K562 (cell line): ENCODE data around the gene AJUBA. TPM values are rescaled to one million over a fixed set of nuclear protein-coding genes. Genes with fewer than 3 reads are reported as not detected.

Experiments used
- FOXP4 ChIP-seq: sonication (generic); formaldehyde crosslinking; IDR thresholded peaks from 2 replicates; pipeline ENCODE4 v1.8.0; 2022; ENCODE audit warnings: mild to moderate bottlenecking, missing genetic modification reagents, borderline replicate concordance
- GABPA ChIP-seq: fragments of 200-800 bp; sonication (Bioruptor generic); conservative IDR thresholded peaks from 2 replicates; pipeline ENCODE4 v1.6.1; 2016; ENCODE audit warnings: low read depth, missing genetic modification characterization, missing compliant biosample characterization
- PBX2 ChIP-seq, 2 experiments: IDR thresholded peaks in 1 of 2; conservative IDR thresholded peaks in 1 of 2; 2 replicates each; pipeline ENCODE4 v1.6.1; 2016; ENCODE audit warnings: low read depth in 2 of 2, mild to moderate bottlenecking in 1 of 2, missing compliant biosample characterization in 1 of 2, missing genetic modification characterization in 1 of 2, moderate library complexity in 1 of 2
- PTTG1 ChIP-seq: fragments of 450-650 bp; IDR thresholded peaks from 2 replicates; pipeline ENCODE4 v1.6.1; 2016; ENCODE audit warnings: low read depth, mild to moderate bottlenecking, missing genetic modification characterization, missing compliant biosample characterization
- RBM22 ChIP-seq: fragments of 200-400 bp; formaldehyde crosslinking; IDR thresholded peaks from 2 replicates; pipeline ENCODE4 v1.6.1; 2018; ENCODE audit warnings: low read length, low read depth; ENCODE audit not compliant: poor library complexity, severe bottlenecking
- REST ChIP-seq, 2 experiments: fragments of 450-650 bp; formaldehyde crosslinking in 1 of 2; IDR thresholded peaks; 2 replicates each; pipeline versions ENCODE4 v1.4.0 to v1.6.1; 2014 to 2020; ENCODE audit warnings: mild to moderate bottlenecking in 2 of 2, borderline replicate concordance in 1 of 2, low read depth in 1 of 2
- SREBF2 ChIP-seq: sonication (generic); formaldehyde crosslinking; IDR thresholded peaks from 2 replicates; pipeline ENCODE4 v1.4.0; 2020; ENCODE audit warnings: mild to moderate bottlenecking, missing genetic modification reagents
- ZNF134 ChIP-seq: fragments of 250-450 bp; sonication (Bioruptor Pico); conservative IDR thresholded peaks from 2 replicates; pipeline ENCODE4 v1.4.0; 2020
- polyA plus RNA-seq, 8 experiments: library from polyadenylated mRNA; depleted of rRNA in 4 of 8; stranded (reverse) in 5 of 8; unstranded in 3 of 8; fragments of >200 nt; fragmentation: Nextera tagmentation in 2 of 8; fragmentation: Illumina TruSeq in 1 of 8; extraction: Ambion mirVana in 2 of 8; extraction: Trizol in 1 of 8; gene quantifications; 2 replicates each; pipeline versions ENCODE4 v1.2.1 to v1.2.3, GENCODE V29; 2011 to 2014; ENCODE audit warnings: inconsistent platforms in 1 of 8, missing spikeins in 1 of 8
- total RNA-seq, 7 experiments: library from RNA; depleted of rRNA in 6 of 7; stranded (reverse); fragments of >200 nt in 6 of 7; fragmentation: Illumina TruSeq in 2 of 7; extraction: Trizol in 2 of 7; gene quantifications; 2 replicates each; pipeline versions ENCODE4 v1.2.1 to v1.2.3, GENCODE V29; 2011 to 2021; ENCODE audit warnings: low replicate concordance in 1 of 7

The AJUBA gene
- total and polyA plus RNA-seq, 9 of the 15 experiments (the other 6 are each of a cell fraction or from before 2014, with no cell fraction given) = 0.73 to 4.7 (median 2.8) TPM

GRCh38 chr14:22929104-22929960 is 53.0 kb downstream of the AJUBA start, which contains the start of gene PRMT5 (continued):
- TF ChIP-seq REST (IDR thresholded peaks at IDR 0.05; ENCODE audit: borderline replicate concordance) (no peak), REST (CRISPR knock-in tag; IDR thresholded peaks at IDR 0.05; ENCODE audit: low read depth) (0 out of 2 replicates have a peak, but pooled peaks have one; percentile 24), RBM22 (no peak), ZNF134 (CRISPR knock-in tag) (no peak), PTTG1 (tag) (no peak), SREBF2 (CRISPR knock-in tag) (no peak), FOXP4 (no peak), GABPA (0 out of 2 replicates have a peak, but pooled peaks have one; percentile 3), PBX2 (CRISPR knock-in tag; IDR thresholded peaks at IDR 0.05; ENCODE audit: low read depth) (no peak), PBX2 (tag; conservative IDR thresholded peaks at IDR 0.05; ENCODE audit: low read depth) (no peak; the same call in 1 of the 2 replicates)
